Panc1 (cell line): ENCODE results near the gene ARHGEF10L. TPM values are rescaled to one million over a fixed set of nuclear protein-coding genes. Genes with fewer than 3 reads are reported as not detected.

Source experiments
- ATAC-seq: fragments of 200-7000 bp; cut with Tn5 transposase; 2 replicates; pipeline ENCODE4 v1.9.1; 2020; ENCODE audit warnings: mild to moderate bottlenecking, moderate library complexity
- BruUV-seq: library from RNA; stranded (reverse); fragments of 400-500 nt; replicated peaks from 2 replicates; lab custom pipeline; 2021; lab: Mats Ljungman, UMichigan
- CTCF ChIA-PET: fragments of 300-600 bp; sonication (Branson Sonifier 250); formaldehyde crosslinking; loops from one replicate; lab custom pipeline; 2022; ENCODE audit warnings: antibody characterized with exemption; lab: Charles Lee
- POLR2A ChIA-PET: fragments of 300-600 bp; sonication (Branson Sonifier 250); formaldehyde crosslinking; loops from one replicate; lab custom pipeline; 2022; ENCODE audit warnings: antibody characterized with exemption; lab: Charles Lee
- DNase-seq: peaks from one replicate; pipeline ENCODE4 v3.0.0-alpha.2; 2010; ENCODE audit warnings: low read depth, low spot score
- H3K27ac ChIP-seq: 2 replicates; pipeline ENCODE4 v1.5.1; 2011; ENCODE audit warnings: mild to moderate bottlenecking, low read length, inconsistent platforms
- H3K27me3 ChIP-seq: fragments of 200-500 bp; sonication (Bioruptor generic); 2 replicates; pipeline ENCODE4 v1.6.0; 2014; ENCODE audit warnings: low read length, inconsistent platforms; ENCODE audit not compliant: control insufficient read depth, insufficient read depth
- H3K36me3 ChIP-seq: fragments of 200-500 bp; sonication (Bioruptor generic); 2 replicates; pipeline ENCODE4 v1.5.1; 2014; ENCODE audit warnings: inconsistent platforms, mild to moderate bottlenecking, low read length, moderate library complexity; ENCODE audit not compliant: control insufficient read depth, insufficient read depth
- H3K4me1 ChIP-seq: 2 replicates; pipeline ENCODE4 v1.5.1; 2011; ENCODE audit warnings: inconsistent platforms, mild to moderate bottlenecking, low read length, moderate library complexity; ENCODE audit not compliant: control insufficient read depth, insufficient read depth
- H3K4me3 ChIP-seq, 2 experiments: 2 replicates each; pipeline ENCODE4 v1.5.1; 2011 to 2012; ENCODE audit warnings: low read depth in 2 of 2, low read length in 2 of 2, mild to moderate bottlenecking in 2 of 2, inconsistent platforms in 1 of 2, moderate library complexity in 1 of 2
- H3K9me3 ChIP-seq: fragments of 200-500 bp; sonication (Bioruptor generic); 2 replicates; pipeline ENCODE4 v1.5.1; 2014; ENCODE audit warnings: low read depth, mild to moderate bottlenecking, inconsistent platforms, low read length, moderate library complexity; ENCODE audit not compliant: control insufficient read depth, insufficient read depth
- CTCF ChIP-seq: fragments of 450-650 bp; IDR thresholded peaks from 2 replicates; pipeline ENCODE4 v1.5.1; 2017; ENCODE audit warnings: mild to moderate bottlenecking
- POLR2AphosphoS5 ChIP-seq: IDR thresholded peaks from 2 replicates; pipeline ENCODE4 v1.6.1; 2012; ENCODE audit warnings: mild to moderate bottlenecking, low read depth, low read length, moderate library complexity
- REST ChIP-seq, 2 experiments: IDR thresholded peaks; 2 replicates each; pipeline ENCODE4 v1.6.1; 2011 to 2012; ENCODE audit warnings: low read depth in 2 of 2, control low read depth in 1 of 2, low read length in 1 of 2, mild to moderate bottlenecking in 1 of 2, moderate library complexity in 1 of 2; ENCODE audit not compliant: insufficient read depth in 1 of 2
- SIN3A ChIP-seq: IDR thresholded peaks from 2 replicates; pipeline ENCODE4 v1.6.1; 2012; ENCODE audit warnings: low read depth, mild to moderate bottlenecking, low read length, moderate library complexity, borderline replicate concordance; ENCODE audit not compliant: insufficient read depth
- TCF7L2 ChIP-seq: IDR thresholded peaks from 2 replicates; pipeline ENCODE4 v1.6.1; 2011; ENCODE audit warnings: mild to moderate bottlenecking, low read depth, low read length, inconsistent platforms
- in situ Hi-C: cut with HindIII; loops from 2 replicates; pipeline ENCODE4 v1.10.0; 2016; ENCODE audit warnings: low sequenced_read_pairs, low pct_unique_long_range_greater_than_20kb
- intact Hi-C: fragments of 100-400 bp; cut with micrococcal nuclease; formaldehyde crosslinking; loops from one replicate; pipeline ENCODE4 v1.10.0; 2022; ENCODE audit not compliant: unreplicated experiment
- total RNA-seq: library from RNA; stranded (reverse); gene quantifications from one replicate; pipeline ENCODE4 v1.2.1, GENCODE V29; 2021; ENCODE audit not compliant: unreplicated experiment

ARHGEF10L gene
- total RNA-seq, 1 experiment from 2014 or later = 5.9 TPM

GRCh38 chr1:17549384-17549783 is 9.9 kb downstream of the ARHGEF10L start:
- Histone ChIP-seq H3K36me3 (no peaks in the 10 kb centered on the region), H3K4me3 (no peak overlapping the region), H3K4me1 (peaks cover 12% of the 10 kb centered on the region), H3K9me3 (no peaks in the 10 kb centered on the region), H3K27me3 (no peaks in the 10 kb centered on the region), H3K27ac (no peak overlapping the region)
- ChIA-PET CTCF (interaction anchor here (0.5 to 1.1 kb wide), 2 partner anchors 25 to 62 kb away, joined by 3 to 4 read pairs; no protein-coding TSS in a partner anchor), POLR2A (interaction anchor here (0.6 kb wide), 1 partner anchor 396 kb away, joined by 3 read pairs; no protein-coding TSS in a partner anchor)
- in situ Hi-C loops = no loop called here
- BruUV-seq = no TSS peak
- no peak for TF ChIP-seq SIN3A
- no peak for TF ChIP-seq CTCF
- TF ChIP-seq TCF7L2 = no peak
- TF ChIP-seq REST (IDR thresholded peaks at IDR 0.05; ENCODE audit: insufficient read depth in 1 of 2, low read depth in 2 of 2, low read length in 1 of 2) = no peak
- no peak for TF ChIP-seq POLR2AphosphoS5
- intact Hi-C loops = no loop called here
- ATAC-seq (no peak), DNase-seq (no peak)

GRCh38 chr1:17550729-17551584 is 11.5 kb downstream of the ARHGEF10L start:
- BruUV-seq = no TSS peak
- ATAC-seq (peak; percentile 59), DNase-seq (no peak)
- intact Hi-C loops = no loop called here
- Histone ChIP-seq H3K27ac (no peak overlapping the region; the same call in 1 of the 2 replicates), H3K9me3 (no peaks in the 10 kb centered on the region), H3K27me3 (no peaks in the 10 kb centered on the region), H3K36me3 (no peaks in the 10 kb centered on the region), H3K4me3 (no peak overlapping the region), H3K4me1 (peaks cover 12% of the 10 kb centered on the region)
- POLR2A ChIA-PET = no interaction called here
- in situ Hi-C loops = no loop called here
- TF ChIP-seq POLR2AphosphoS5 (no peak), REST (IDR thresholded peaks at IDR 0.05; ENCODE audit: insufficient read depth in 1 of 2, low read depth in 2 of 2, low read length in 1 of 2) (peak; percentile 43 to 62; a peak in 1 of 4 replicates), SIN3A (no peak), TCF7L2 (no peak), CTCF (no peak)
- CTCF ChIA-PET = no interaction called here
